GM19452 (cell line): ENCODE measurements around the gene TEKTIP1.
"Not testable (repeated sequence)": the region's sequence is repeated elsewhere in the genome, so short reads cannot be mapped to it uniquely, and the experiment has no call there.

Experiments used
- ATAC-seq: cut with Tn5 transposase; IDR thresholded peaks from one replicate; pipeline ENCODE4 v1.9.1; 2021; ENCODE audit not compliant: unreplicated experiment

TEKTIP1 gene

GRCh38 chr19:3522421-3523360 lies 16.3 kb upstream of the TEKTIP1 start:
- ATAC-seq, result no peak

- no peak for ATAC-seq
Observed at GRCh38 chr19:3523361-3524077, 15.5 kb upstream of the TEKTIP1 start.

GRCh38 chr19:3524078-3524842 lies 14.7 kb upstream of the TEKTIP1 start:
- no peak for ATAC-seq

- ATAC-seq, result no peak
Observed at GRCh38 chr19:3524904-3525451, 14.0 kb upstream of the TEKTIP1 start.

- no peak for ATAC-seq
Observed at GRCh38 chr19:3526507-3527237, 12.3 kb upstream of the TEKTIP1 start.

GRCh38 chr19:3527238-3527910 lies 11.6 kb upstream of the TEKTIP1 start:
- no peak for ATAC-seq

GRCh38 chr19:3528080-3528479 lies 10.9 kb upstream of the TEKTIP1 start:
- ATAC-seq, result no peak

GRCh38 chr19:3528539-3529211 lies 10.3 kb upstream of the TEKTIP1 start:
- ATAC-seq, result no peak

- not testable (repeated sequence) for ATAC-seq
Observed at GRCh38 chr19:3529299-3529698, 9.7 kb upstream of the TEKTIP1 start.

- no peak for ATAC-seq
Observed at GRCh38 chr19:3530389-3530788, 8.6 kb upstream of the TEKTIP1 start.

GRCh38 chr19:3531716-3532115 lies 7.3 kb upstream of the TEKTIP1 start:
- ATAC-seq, result no peak

- ATAC-seq, result no peak
Observed at GRCh38 chr19:3532154-3532786, 6.7 kb upstream of the TEKTIP1 start.

- ATAC-seq, result no peak
Observed at GRCh38 chr19:3533033-3533432, 5.9 kb upstream of the TEKTIP1 start.

GRCh38 chr19:3533563-3534216 lies 5.3 kb upstream of the TEKTIP1 start:
- no peak for ATAC-seq

GRCh38 chr19:3534375-3535234 lies 4.4 kb upstream of the TEKTIP1 start:
- ATAC-seq, result no peak

- ATAC-seq, result no peak
Observed at GRCh38 chr19:3535235-3535535, 3.8 kb upstream of the TEKTIP1 start.

- ATAC-seq, result no peak
Observed at GRCh38 chr19:3535563-3535965, 3.4 kb upstream of the TEKTIP1 start.

- no peak for ATAC-seq
Observed at GRCh38 chr19:3535981-3536380, 3.0 kb upstream of the TEKTIP1 start.
